VCaP (cell line): Measurements from ENCODE around the gene MAP3K2.

Experiments
- H3K27ac ChIP-seq: fragments of 450-650 bp; 2 replicates; pipeline ENCODE4 v1.5.1; 2017
- CTCF ChIP-seq: fragments of 450-650 bp; conservative IDR thresholded peaks from 2 replicates; pipeline ENCODE4 v1.5.1; 2017; ENCODE audit warnings: mild to moderate bottlenecking, moderate library complexity

Gene MAP3K2

GRCh38 chr2:127261804-127262406 lies 125.9 kb downstream of the MAP3K2 start:
- H3K27ac ChIP-seq: no peak overlapping the region
- TF ChIP-seq CTCF: no peak

GRCh38 chr2:127259355-127259754 lies 128.4 kb downstream of the MAP3K2 start:
- TF ChIP-seq CTCF: no peak

GRCh38 chr2:127256866-127257265 lies 130.9 kb downstream of the MAP3K2 start:
- no peak for TF ChIP-seq CTCF
- no peak overlapping the region for H3K27ac ChIP-seq

More at GRCh38 chr2:127259355-127259754, 128.4 kb downstream of the MAP3K2 start:
- H3K27ac ChIP-seq: no peak overlapping the region

GRCh38 chr2:127256381-127256780 lies 131.4 kb downstream of the MAP3K2 start:
- H3K27ac ChIP-seq: no peak overlapping the region
- TF ChIP-seq CTCF: no peak

GRCh38 chr2:127255721-127256120 lies 132.1 kb downstream of the MAP3K2 start:
- H3K27ac ChIP-seq: no peak overlapping the region
- no peak for TF ChIP-seq CTCF

- no peak overlapping the region for H3K27ac ChIP-seq
- no peak for TF ChIP-seq CTCF
Observed at GRCh38 chr2:127255146-127255545, 132.6 kb downstream of the MAP3K2 start.

GRCh38 chr2:127254386-127254981 lies 133.3 kb downstream of the MAP3K2 start:
- TF ChIP-seq CTCF: no peak

More at GRCh38 chr2:127254386-127254981, 133.3 kb downstream of the MAP3K2 start:
- H3K27ac ChIP-seq: no peak overlapping the region
